GM04503 (cell line): Measurements from ENCODE around the gene PARP15.
"Not testable (repeated sequence)": the region's sequence is repeated elsewhere in the genome, so short reads cannot be mapped to it uniquely, and the experiment has no call there.

Experiments used
- DNase-seq: peaks from one replicate; pipeline ENCODE4 v3.0.0-alpha.2; 2012; ENCODE audit warnings: low read depth

PARP15 gene

DNA sequence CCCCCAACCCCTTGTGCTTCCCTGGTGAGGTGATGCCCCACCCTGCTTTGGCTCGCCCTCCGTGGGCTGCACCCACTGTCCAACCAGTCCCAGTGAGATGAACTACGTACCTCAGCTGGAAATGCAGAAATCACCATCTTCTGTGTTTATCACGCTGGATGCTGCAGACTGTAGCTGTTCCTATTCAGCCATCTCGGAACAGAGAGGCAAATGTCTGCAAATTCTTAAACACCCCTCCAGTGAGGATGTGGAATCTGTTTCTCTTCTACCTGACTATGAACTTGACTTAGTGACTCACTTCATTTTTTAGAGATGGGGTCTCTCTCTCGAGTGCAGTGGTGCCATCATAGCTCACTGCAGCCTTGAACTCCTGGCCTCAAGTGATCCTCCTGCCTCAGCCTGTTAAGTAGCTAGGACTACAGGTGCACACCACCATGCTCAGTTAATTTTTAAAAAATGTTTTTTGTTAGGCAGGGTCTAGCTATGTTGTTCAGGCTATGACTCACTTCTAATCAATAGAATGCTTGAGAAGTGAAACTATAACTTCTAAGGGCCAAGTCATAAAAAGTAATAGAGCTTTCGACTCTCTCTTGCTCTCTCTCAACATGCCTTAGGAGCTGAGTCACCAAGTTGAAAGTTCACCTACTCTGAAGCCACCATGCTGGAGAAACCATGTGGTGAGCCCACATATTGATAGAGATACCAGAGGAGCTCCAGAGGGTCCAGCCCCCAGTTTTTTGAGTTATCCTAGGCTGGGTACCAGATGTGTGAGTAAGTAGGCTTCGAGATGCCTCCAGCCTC lies 91.7 kb downstream of the PARP15 start:
- peak; percentile 56 for DNase-seq

DNA sequence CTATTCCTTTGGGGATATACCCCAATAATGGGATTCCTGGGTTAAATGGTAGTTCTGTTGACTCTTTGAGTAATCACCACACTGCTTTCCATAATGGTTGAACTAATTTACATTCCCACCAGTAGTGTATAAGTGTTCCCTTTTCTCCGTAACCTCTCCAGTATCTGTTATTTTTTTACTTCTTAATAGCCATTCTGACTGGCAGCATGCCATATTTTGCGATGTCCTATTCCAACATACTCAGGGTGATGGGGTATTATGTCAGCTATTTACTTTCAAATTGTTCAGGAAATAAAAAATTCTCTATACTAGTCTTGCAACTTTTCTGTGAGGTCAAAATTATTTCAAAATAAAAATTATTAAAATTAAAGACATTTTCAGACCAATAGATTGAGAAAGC lies 94.1 kb downstream of the PARP15 start:
- DNase-seq: no peak

DNA sequence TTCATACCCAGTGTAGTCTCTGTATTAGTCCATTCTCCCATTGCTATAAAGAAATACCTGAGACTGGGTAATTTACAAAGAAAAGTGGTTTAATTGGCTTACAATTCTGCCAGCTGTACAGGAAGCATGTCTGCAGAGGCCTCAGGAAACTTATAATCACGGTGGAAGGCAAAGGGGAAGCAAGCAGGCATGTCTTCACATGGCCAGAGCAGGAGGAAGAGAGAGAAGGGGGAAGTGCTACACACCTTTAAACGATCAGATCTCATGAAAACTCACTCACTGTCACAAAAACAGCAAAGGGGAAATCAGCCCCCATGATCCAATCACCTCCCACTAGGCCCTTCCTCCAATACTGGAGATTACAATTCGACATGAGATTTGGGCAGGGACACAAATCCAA lies 96.9 kb downstream of the PARP15 start:
- DNase-seq: no peak

DNA sequence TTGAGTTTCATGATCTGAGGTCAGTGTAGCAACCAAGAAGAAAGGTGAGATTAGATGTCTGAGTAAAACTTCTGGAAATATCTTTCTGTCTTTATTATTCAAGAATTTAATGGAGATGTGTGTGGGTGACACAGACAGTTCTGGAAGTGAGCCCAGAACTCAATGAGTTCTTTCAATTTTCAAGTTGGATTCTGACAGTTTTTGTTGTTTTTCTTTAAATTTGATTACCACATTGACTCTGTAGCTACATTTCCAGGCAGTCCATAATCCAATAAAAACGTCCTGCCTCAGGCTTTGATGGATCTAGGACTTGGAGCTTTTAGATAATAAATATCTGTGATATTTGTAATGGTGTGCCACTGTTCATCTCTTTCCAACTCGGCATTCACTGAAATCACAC lies 99.3 kb downstream of the PARP15 start:
- peak; percentile 11 for DNase-seq

DNA sequence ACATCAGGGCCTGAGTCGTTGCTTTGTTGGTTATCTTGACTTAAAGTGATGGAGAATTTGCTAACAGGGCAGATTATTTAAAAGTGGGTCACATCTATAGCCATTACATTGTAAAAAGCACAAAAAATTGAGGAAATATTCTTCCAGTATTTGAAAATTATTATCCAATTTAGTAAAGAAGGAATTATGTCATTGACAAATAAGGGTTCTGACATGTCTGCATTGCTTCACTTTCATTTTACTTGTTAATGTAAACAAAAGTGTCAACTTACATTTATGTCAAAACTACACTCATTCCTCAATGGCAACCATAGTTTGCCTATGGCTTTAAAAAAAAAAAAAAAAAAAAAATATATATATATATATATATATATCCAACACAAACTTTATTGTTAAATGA lies 99.8 kb downstream of the PARP15 start:
- DNase-seq: no peak

DNA sequence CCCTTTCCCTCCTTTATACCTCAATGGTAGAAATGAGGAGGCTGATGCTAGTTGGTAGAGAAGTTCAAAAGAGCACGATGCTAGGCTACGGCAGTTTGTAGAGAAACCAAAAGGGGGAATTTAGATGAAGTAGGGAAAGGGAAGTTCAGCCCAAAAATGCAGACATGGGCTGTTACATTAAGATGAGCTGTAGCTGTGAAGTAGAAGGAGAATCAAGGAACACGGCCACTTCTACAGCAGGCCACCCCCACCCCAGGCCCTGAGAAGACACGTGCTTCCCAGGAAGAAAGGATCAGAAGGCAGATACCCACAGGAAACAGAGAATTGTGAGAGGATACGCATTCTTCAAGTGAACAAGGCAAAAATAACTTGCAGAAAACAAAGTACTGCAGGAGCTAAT lies 101.1 kb downstream of the PARP15 start:
- DNase-seq: no peak

DNA sequence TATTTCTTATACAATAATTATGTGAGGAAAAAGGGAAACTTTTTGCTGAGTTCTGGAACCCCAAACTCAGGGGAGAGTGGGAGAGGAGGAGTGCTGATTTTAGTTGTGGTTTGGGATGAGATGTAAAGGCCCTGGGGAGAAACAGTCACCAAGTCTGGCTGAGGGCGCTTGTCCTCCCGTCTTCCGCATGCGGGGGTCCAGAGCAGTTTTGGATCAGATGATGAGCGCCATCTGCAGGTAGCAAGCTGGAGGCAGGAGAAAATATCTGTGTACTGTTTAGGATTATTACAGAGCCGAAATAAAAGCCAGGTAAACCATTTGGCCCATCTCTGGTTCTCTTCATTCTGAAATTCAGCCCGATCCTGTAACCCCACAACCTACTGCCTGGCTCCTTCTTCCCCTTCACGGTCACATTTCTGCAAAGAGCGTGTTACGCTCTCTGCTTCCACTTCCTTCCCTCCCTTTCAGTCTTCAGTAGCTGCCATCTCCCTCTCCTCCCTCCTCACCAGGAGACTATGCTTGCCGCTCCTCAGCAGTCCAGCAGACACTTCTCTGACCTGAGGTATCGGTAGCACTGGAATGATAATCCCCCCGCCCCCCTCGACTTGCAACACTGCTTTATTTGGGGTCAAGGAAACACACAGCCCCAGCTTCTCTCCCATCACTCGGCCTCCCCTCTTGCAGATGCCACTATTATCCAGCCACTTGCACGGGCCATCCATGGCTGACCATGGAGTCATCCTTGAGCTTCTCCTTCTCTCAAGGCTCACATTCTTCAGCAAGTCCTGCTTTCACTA lies 101.8 kb downstream of the PARP15 start:
- peak; percentile 25 for DNase-seq

DNA sequence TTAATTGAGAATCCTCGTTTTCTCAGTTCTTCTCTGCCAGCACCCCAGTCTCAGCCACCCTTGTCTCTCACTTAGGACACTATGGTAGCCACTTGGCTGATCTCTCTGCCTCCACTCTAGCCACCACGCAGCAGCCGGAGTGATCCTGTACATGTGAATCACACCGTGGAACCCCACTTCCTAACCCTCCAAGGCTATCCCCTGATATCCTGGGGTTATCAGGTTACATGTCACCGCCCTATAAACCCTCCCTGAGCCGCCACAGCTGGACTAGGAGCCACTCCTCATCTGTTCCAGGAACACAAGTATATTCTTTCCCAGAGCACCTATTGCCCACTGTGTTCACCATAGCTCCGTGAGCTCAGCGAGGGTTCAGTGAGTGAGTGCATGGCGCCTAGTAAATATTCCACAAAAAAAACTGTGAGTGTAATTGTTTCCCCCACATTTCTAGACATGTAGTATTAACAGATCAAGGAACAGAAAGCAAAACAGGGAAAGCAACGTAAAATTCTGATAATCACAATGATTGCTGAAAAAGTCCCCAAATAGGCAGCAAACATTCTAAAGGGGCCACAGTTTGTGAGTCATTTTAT lies 102.5 kb downstream of the PARP15 start:
- DNase-seq: peak; percentile 0

DNA sequence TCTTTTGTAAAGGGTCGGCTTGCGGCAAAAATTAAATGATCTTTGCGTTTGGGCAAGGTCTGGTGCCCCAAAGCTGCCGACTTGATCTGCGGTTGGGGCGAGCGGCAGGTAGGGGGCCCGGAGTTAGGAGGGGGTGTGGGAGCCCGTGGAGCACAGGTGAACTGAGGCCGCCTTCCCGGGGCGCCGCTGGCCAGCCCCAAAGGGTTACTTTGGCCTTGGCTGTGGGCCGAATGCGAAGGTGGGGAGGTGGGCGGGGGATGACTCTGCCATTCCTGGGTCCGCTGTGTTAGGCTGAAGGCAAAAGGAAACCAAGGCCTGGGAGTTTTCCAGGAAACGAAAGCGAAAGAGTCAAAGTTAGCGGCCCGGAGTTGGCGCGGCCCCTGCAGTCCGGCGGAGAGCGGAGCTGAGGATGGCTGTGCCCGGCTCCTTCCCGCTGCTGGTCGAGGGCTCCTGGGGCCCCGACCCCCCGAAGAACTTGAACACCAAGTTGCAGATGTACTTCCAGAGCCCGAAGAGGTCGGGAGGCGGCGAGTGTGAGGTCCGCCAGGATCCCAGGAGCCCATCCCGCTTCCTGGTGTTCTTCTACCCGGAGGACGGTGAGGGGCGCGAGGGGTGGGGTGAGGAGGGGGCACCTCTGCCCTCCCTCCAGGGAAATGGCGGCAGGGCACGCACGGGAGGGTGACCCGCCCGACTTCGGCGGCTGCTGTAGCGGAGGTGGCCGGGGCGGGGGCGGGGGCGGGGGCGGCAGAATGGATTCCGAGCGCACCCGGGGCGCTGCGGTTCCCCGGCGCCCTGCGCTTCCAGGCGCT lies 103.2 kb downstream of the PARP15 start, which contains the start of gene PARP14:
TSS of gene PARP14 (plus strand) at position 365 of the 809 bp plus-strand sequence. CDS start at position 410, 45 bp downstream.
- peak; percentile 24 for DNase-seq

DNA sequence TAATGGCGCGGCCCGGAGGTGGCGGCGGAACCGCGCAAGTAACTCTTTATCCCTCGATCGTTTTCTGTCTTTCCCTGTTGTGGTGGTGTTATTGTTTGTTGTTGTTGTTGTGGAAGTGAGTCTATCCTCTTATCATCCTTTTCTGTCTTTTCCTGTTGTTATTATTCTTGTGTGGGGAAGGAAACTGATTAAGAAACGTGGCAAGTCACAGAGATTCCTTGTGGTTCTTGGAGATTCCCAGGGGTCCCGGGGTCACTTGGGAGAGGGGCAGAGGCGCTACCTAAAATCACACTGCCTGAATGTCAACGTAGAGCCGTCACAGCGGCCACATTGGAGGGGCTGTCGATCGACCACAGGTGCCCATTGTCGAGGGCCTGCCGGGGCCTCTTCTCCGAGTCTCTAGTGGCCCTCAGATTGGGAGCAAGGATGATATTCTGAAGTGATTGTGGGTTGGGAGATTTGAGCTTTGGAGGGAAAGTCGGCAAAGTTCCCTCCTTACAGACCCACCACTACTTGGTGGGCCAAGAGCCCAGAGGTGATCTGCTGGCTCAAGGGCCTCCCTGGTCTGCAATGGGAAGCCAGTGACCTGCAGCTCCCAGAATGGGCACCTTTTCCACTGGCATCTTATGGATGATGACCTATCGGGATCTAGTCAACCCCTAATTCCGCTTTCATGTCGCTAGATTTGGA lies 104.0 kb downstream of the PARP15 start:
- DNase-seq: peak; percentile 2

DNA sequence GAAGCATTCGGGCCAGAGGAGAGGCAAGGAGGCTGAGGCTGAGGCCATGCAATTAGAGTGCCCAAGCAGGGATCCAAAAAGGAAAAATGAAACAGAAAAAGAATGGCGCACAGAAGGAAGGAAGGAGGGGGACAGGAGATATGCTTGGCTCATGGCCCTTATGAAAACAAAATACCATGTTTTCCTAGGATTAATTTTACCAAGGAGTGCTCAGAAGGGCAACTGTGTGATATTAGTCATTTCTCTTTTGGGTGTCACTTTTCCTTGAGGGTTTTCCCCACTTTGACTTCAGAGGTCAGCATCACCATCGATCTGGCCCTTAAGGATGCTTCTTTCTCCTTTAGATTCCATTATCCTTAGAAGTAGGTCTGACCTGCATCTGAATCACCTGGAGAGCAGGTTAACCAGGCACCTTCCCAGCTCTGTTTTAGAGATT lies 104.5 kb downstream of the PARP15 start:
- DNase-seq: no peak

DNA sequence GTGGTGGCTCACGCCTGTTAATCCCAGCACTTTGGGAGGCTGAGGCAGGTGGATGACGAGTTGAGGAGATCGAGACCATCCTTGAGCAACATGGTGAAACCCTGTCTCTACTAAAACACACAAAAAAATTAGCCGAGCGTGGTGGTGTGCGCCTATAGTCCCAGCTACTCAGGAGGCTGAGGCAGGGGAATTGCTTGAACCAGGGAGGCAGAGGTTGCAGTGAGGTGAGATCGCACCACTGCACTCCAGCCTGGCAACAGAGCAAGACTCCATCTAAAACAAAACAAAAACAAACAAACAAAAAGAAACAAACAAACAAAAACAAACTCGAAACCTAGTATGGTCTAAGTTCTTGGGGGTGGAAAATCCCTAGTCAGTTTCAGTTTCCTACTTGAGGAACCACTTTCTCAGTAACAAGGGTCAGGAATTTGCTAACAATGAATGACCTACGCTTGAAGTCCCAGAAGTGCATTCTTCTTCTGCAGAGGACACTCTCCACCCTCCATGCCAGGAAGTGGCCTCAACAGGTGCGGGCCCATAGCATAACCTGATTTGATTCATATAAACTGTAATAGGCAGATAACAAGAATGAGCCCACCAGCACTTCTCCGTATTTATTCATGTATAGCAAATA lies 105.4 kb downstream of the PARP15 start:
- DNase-seq: not testable (repeated sequence)

DNA sequence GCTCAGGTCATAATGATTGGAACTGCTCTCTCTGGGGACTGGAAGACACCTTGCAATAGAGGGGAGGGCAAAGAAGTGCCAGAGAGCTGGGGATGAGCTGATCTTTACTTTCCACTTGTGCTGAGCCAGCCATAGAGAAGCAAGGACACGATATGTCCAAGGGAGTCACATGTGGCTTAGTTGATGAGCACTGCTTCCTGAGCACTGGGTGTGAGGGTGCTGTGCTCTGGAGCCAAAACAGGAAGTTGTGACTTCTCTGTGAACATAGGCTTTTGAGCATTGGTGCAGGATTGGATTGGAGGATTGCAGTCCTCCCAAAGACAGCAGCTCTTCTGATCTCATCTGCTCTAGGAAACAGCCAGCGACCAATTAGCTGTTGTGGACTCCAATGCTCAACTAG lies 109.8 kb downstream of the PARP15 start:
- DNase-seq: no peak
